Measurements from ENCODE around the gene SH3PXD2B. TPM values are rescaled to one million over a fixed set of nuclear protein-coding genes. Genes with fewer than 3 reads are reported as not detected.

The SH3PXD2B gene
- total and polyA plus RNA-seq, 10 of the 15 experiments (the other 5 are each of a cell fraction or from before 2014, with no cell fraction given): 0.05 to 1.6 (median 0.57) TPM

DNA sequence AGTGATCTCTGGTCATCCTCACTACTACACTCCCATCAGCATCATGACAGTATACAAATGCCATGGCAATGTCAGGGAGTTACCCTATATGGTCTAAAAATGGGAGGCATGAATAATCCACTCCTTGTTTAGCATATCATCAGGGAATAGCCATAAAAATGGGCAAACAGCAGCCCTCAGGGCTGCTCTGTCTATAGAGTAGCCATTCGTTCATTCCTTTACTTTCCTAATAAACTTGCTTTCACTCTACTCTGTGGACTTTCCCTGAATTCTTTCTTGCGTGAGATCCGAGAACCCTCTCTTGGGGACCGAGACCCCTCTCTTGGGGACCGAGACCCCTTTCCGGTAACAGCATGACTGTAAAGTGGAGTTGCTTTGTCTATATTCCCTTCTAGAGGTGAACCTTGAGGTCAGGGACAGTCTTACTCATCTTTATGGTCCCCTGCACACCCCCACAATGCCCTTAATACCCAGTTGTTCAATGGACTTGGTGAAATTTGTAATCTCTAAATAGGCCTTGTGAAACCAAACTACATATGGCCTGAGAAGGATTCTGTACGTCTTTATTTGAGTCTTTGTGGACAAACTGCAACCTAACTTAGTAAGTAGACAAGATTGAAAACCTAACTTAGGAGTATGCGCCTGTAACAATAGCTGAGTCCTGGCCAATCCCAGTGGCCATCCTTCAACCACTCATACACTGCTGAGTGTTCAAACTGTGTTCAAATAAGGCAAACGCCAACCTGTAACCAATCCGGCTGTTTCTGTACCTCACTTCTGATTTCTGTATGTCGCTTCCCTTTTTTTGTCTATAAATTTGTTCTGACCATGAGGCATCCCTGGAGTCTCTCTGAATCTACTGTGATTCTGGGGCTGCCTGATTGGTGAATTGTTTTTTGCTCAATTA, 138.5 kb downstream of the SH3PXD2B start (continued):
- TF ChIP-seq GABPA (IDR thresholded peaks at IDR 0.05; ENCODE audit: low read depth): 0 out of 2 replicates have a peak, but pooled peaks have one; percentile 36
- no peak for TF ChIP-seq CHD2 (IDR thresholded peaks at IDR 0.05; ENCODE audit: borderline replicate concordance, low read depth, low read length)
- no peak for TF ChIP-seq ZSCAN29 (IDR thresholded peaks at IDR 0.05)
- TF ChIP-seq JUND (IDR thresholded peaks at IDR 0.05; ENCODE audit: low read depth, low read length): no peak
- TF ChIP-seq, protein P1, sequence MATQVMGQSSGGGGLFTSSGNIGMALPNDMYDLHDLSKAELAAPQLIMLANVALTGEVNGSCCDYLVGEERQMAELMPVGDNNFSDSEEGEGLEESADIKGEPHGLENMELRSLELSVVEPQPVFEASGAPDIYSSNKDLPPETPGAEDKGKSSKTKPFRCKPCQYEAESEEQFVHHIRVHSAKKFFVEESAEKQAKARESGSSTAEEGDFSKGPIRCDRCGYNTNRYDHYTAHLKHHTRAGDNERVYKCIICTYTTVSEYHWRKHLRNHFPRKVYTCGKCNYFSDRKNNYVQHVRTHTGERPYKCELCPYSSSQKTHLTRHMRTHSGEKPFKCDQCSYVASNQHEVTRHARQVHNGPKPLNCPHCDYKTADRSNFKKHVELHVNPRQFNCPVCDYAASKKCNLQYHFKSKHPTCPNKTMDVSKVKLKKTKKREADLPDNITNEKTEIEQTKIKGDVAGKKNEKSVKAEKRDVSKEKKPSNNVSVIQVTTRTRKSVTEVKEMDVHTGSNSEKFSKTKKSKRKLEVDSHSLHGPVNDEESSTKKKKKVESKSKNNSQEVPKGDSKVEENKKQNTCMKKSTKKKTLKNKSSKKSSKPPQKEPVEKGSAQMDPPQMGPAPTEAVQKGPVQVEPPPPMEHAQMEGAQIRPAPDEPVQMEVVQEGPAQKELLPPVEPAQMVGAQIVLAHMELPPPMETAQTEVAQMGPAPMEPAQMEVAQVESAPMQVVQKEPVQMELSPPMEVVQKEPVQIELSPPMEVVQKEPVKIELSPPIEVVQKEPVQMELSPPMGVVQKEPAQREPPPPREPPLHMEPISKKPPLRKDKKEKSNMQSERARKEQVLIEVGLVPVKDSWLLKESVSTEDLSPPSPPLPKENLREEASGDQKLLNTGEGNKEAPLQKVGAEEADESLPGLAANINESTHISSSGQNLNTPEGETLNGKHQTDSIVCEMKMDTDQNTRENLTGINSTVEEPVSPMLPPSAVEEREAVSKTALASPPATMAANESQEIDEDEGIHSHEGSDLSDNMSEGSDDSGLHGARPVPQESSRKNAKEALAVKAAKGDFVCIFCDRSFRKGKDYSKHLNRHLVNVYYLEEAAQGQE (IDR thresholded peaks at IDR 0.05; ENCODE audit: low read depth, low read length): peak; percentile 13; the same call in 1 of the 2 replicates
- no peak for TF ChIP-seq DPF2 (IDR thresholded peaks at IDR 0.05)
- TF ChIP-seq CBFB (IDR thresholded peaks at IDR 0.05; ENCODE audit: low read depth): peak; percentile 79
- no peak for TF ChIP-seq LARP7 (IDR thresholded peaks at IDR 0.05)
- no peak for TF ChIP-seq HDAC6 (IDR thresholded peaks at IDR 0.05; ENCODE audit: unreplicated experiment)
- TF ChIP-seq CEBPB (IDR thresholded peaks at IDR 0.05; ENCODE audit: borderline replicate concordance in 1 of 2, low read depth in 2 of 2, low read length in 2 of 2): peak in 1 of 2 experiments; percentile 68; a peak in 1 of 4 replicates
- TF ChIP-seq NBN (IDR thresholded peaks at IDR 0.05): no peak
- TF ChIP-seq RCOR1 (conservative IDR thresholded peaks at IDR 0.05; ENCODE audit: low read depth, low read length): no peak
- TF ChIP-seq CHD1 (IDR thresholded peaks at IDR 0.05; ENCODE audit: low read depth, low read length): no peak
- TF ChIP-seq, protein P2, sequence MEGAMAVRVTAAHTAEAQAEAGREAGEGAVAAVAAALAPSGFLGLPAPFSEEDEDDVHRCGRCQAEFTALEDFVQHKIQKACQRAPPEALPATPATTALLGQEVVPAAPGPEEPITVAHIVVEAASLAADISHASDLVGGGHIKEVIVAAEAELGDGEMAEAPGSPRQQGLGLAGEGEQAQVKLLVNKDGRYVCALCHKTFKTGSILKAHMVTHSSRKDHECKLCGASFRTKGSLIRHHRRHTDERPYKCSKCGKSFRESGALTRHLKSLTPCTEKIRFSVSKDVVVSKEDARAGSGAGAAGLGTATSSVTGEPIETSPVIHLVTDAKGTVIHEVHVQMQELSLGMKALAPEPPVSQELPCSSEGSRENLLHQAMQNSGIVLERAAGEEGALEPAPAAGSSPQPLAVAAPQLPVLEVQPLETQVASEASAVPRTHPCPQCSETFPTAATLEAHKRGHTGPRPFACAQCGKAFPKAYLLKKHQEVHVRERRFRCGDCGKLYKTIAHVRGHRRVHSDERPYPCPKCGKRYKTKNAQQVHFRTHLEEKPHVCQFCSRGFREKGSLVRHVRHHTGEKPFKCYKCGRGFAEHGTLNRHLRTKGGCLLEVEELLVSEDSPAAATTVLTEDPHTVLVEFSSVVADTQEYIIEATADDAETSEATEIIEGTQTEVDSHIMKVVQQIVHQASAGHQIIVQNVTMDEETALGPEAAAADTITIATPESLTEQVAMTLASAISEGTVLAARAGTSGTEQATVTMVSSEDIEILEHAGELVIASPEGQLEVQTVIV (IDR thresholded peaks at IDR 0.05; ENCODE audit: borderline replicate concordance, partially characterized antibody): no peak
- TF ChIP-seq, protein P3, sequence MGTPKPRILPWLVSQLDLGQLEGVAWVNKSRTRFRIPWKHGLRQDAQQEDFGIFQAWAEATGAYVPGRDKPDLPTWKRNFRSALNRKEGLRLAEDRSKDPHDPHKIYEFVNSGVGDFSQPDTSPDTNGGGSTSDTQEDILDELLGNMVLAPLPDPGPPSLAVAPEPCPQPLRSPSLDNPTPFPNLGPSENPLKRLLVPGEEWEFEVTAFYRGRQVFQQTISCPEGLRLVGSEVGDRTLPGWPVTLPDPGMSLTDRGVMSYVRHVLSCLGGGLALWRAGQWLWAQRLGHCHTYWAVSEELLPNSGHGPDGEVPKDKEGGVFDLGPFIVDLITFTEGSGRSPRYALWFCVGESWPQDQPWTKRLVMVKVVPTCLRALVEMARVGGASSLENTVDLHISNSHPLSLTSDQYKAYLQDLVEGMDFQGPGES (IDR thresholded peaks at IDR 0.05): no peak
- TF ChIP-seq, protein P4, sequence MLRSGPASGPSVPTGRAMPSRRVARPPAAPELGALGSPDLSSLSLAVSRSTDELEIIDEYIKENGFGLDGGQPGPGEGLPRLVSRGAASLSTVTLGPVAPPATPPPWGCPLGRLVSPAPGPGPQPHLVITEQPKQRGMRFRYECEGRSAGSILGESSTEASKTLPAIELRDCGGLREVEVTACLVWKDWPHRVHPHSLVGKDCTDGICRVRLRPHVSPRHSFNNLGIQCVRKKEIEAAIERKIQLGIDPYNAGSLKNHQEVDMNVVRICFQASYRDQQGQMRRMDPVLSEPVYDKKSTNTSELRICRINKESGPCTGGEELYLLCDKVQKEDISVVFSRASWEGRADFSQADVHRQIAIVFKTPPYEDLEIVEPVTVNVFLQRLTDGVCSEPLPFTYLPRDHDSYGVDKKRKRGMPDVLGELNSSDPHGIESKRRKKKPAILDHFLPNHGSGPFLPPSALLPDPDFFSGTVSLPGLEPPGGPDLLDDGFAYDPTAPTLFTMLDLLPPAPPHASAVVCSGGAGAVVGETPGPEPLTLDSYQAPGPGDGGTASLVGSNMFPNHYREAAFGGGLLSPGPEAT (IDR thresholded peaks at IDR 0.05; ENCODE audit: low read depth): no peak
- no peak for TF ChIP-seq SIN3A (IDR thresholded peaks at IDR 0.05; ENCODE audit: low read depth, low read length)
- TF ChIP-seq ESRRA (IDR thresholded peaks at IDR 0.05; ENCODE audit: low read length): no peak
- TF ChIP-seq FOXM1 (IDR thresholded peaks at IDR 0.05; ENCODE audit: low read depth, low read length): peak; percentile 96

Data from GM12878 (cell line).